ENCODE data around the gene IGSF9B.

The IGSF9B gene

DNA sequence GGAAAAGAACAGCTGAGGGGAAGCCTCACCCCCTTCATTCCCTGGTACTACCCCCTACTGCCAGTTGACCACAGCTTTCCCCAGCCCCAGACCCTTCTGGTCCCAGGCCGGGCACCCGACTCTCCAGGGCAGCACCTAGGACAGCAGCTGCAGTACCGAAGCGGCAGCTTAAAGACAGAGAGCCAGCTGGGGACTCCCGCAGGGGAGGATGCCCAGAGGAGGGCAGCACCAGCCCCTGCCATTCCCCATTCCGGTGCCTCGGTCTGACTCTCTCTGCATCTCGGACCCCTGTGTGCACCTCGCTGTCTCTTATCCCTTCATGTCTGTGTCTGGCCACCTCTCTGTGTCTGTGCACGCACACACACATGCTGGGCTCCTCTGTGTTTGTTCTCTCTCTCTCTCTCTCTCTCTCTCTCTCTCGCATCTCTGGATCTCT lies 9.4 kb downstream of the IGSF9B start:
- Histone ChIP-seq H3K9ac (ENCODE audit: low read length) (no peak overlapping the region), H3K4me2 (ENCODE audit: low read length) (no peak overlapping the region), H3K9me3 (ENCODE audit: insufficient read depth, low read length) (no peaks in the 10 kb centered on the region), H3K79me2 (ENCODE audit: low read length) (no peaks in the 10 kb centered on the region), H3K27me3 (ENCODE audit: low read depth, low read length) (peaks cover 14% of the 10 kb centered on the region; the same call in 1 of the 2 replicates), H3K36me3 (replicated peaks; ENCODE audit: low read depth, low read length) (no peaks in the 10 kb centered on the region), H3K4me1 (ENCODE audit: low read length) (no peaks in the 10 kb centered on the region; the same call in 1 of the 2 replicates), H2AFZ (ENCODE audit: low read depth, low read length) (no peak overlapping the region), H3K4me3 (ENCODE audit: low read length) (peak overlapping the region; percentile 37; the same call in 1 of the 2 replicates), H4K20me1 (ENCODE audit: insufficient read depth, low read length) (no peaks in the 10 kb centered on the region), H3K27ac (ENCODE audit: low read length) (no peak overlapping the region)
- TF ChIP-seq, protein P1, sequence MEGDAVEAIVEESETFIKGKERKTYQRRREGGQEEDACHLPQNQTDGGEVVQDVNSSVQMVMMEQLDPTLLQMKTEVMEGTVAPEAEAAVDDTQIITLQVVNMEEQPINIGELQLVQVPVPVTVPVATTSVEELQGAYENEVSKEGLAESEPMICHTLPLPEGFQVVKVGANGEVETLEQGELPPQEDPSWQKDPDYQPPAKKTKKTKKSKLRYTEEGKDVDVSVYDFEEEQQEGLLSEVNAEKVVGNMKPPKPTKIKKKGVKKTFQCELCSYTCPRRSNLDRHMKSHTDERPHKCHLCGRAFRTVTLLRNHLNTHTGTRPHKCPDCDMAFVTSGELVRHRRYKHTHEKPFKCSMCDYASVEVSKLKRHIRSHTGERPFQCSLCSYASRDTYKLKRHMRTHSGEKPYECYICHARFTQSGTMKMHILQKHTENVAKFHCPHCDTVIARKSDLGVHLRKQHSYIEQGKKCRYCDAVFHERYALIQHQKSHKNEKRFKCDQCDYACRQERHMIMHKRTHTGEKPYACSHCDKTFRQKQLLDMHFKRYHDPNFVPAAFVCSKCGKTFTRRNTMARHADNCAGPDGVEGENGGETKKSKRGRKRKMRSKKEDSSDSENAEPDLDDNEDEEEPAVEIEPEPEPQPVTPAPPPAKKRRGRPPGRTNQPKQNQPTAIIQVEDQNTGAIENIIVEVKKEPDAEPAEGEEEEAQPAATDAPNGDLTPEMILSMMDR (IDR thresholded peaks at IDR 0.05; ENCODE audit: low read depth, low read length) = peak; percentile 39
- no peak for TF ChIP-seq EZH2phosphoT487 (IDR thresholded peaks at IDR 0.05; ENCODE audit: low read depth)

DNA sequence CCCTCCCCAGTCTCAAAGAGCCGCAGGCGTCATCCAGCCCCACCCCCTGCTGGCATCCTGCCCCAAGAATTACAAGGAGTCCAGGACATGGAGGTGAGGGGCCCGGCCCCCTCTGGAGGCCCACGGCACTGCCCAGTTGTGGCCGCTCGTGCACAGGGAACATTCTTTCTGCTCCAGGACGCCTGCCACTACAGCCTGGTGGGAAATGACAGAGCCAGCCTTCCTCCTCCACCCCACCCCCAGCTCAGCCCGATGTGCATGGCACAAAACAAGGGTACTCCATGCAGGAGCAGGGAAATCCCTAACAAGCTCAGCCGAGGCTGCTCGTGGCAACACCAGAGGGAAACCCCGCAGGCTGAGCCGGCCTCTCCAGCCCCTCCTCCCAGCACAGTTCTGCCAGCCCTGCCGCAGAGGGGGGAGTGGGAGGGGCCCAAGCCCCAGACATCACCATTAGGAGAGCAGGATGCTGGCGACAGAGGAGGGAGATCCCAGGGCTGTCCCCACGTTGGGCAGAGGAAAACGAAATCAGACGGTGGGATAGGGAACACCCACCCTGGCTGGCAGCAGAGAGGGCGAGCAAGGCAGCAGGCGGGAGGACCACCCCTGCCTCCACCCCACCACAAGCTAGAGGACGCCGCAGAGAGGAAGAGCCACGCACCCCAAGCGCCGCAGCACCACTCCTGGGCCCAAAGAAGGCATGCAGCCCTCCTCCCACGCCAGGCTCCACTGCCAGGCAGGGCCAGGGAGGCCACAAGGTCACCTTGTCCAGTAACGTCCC lies 10.0 kb downstream of the IGSF9B start:
- Histone ChIP-seq H3K27ac (ENCODE audit: low read length) (no peak overlapping the region), H3K4me2 (ENCODE audit: low read length) (no peak overlapping the region), H3K79me2 (ENCODE audit: low read length) (no peaks in the 10 kb centered on the region), H3K9me3 (ENCODE audit: insufficient read depth, low read length) (no peaks in the 10 kb centered on the region), H3K27me3 (ENCODE audit: low read depth, low read length) (peaks cover 14% of the 10 kb centered on the region; the same call in 1 of the 2 replicates), H3K36me3 (replicated peaks; ENCODE audit: low read depth, low read length) (no peaks in the 10 kb centered on the region), H3K9ac (ENCODE audit: low read length) (no peak overlapping the region), H3K4me3 (ENCODE audit: low read length) (no peak overlapping the region), H2AFZ (ENCODE audit: low read depth, low read length) (no peak overlapping the region), H3K4me1 (ENCODE audit: low read length) (no peaks in the 10 kb centered on the region; the same call in 1 of the 2 replicates), H4K20me1 (ENCODE audit: insufficient read depth, low read length) (no peaks in the 10 kb centered on the region)
- no peak for TF ChIP-seq EZH2phosphoT487 (IDR thresholded peaks at IDR 0.05; ENCODE audit: low read depth)
- TF ChIP-seq, protein P1 (IDR thresholded peaks at IDR 0.05; ENCODE audit: low read depth, low read length) = no peak

DNA sequence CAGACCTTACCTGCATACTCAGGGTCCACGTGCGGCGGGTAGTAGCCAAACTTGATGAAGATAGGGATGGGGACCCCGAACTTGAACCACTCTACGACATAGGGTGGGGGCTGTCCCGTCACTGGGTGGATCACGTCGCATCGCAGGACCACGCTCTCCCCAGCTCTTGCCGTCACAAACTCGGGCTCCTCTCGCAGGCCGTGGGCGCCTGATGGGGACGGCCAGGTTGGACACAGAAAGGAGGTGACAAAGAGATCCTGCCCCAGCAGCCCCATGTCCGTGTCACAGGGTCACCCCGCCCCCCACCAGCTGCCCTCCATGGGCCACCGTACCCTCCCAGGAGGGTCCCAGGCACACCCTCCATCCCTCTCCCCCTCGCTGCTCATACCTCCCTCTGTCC lies 10.7 kb downstream of the IGSF9B start:
- H3K27ac ChIP-seq (ENCODE audit: low read length) = no peak overlapping the region
- H3K79me2 ChIP-seq (ENCODE audit: low read length) = no peaks in the 10 kb centered on the region
- no peaks in the 10 kb centered on the region for H3K36me3 ChIP-seq (replicated peaks; ENCODE audit: low read depth, low read length)
- no peak overlapping the region for H3K4me2 ChIP-seq (ENCODE audit: low read length)
- TF ChIP-seq, protein P1 (IDR thresholded peaks at IDR 0.05; ENCODE audit: low read depth, low read length) = no peak
- no peaks in the 10 kb centered on the region for H3K9me3 ChIP-seq (ENCODE audit: insufficient read depth, low read length)
- no peaks in the 10 kb centered on the region; the same call in 1 of the 2 replicates for H3K4me1 ChIP-seq (ENCODE audit: low read length)
- no peak overlapping the region for H2AFZ ChIP-seq (ENCODE audit: low read depth, low read length)
- peaks cover 14% of the 10 kb centered on the region; the same call in 1 of the 2 replicates for H3K27me3 ChIP-seq (ENCODE audit: low read depth, low read length)
- no peak overlapping the region for H3K4me3 ChIP-seq (ENCODE audit: low read length)
- H3K9ac ChIP-seq (ENCODE audit: low read length) = no peak overlapping the region
- H4K20me1 ChIP-seq (ENCODE audit: insufficient read depth, low read length) = no peaks in the 10 kb centered on the region

DNA sequence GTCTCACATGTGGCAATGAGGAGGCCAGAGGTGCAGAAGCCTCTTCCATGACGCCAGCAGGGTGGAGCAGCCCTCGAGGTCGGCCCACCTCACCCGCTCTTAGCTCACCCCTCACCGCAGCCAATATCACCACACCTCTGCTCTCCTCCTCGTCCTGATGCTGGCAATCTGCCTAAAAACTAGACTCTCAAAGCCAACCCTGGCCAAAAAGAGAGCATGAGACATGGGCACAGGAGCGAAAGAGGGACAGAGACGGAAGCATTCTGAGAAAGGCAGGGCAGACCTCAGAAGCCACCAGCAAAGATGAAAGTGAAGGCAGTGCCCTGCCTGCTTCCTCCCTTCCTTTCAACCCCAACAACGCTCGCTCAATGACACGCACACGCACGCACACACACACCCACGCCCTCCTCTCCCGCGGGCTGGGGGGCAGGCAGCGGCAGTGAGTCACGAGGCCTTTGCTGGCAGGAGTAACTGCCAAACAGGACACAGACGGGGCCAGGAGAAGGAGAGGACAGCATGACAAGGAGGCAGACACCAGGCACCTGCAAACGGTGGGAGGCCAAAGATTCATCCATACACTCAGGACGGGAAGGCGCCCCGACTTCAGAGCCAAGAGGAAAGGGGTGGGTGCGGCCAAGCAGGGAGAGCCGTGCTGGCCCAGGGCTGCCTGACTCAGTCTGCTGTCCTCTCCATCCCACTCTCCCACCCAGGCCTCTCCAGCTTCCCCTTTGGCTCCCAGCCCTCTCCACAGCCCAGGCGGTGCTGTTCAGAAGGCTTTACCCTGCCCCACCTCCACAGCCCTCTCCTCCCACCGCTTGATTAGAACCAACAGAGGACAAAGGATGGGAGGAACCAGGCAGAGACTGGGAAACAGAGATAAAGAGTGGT lies 11.4 kb downstream of the IGSF9B start:
- Histone ChIP-seq H3K9ac (ENCODE audit: low read length) (no peak overlapping the region), H4K20me1 (ENCODE audit: insufficient read depth, low read length) (no peaks in the 10 kb centered on the region), H2AFZ (ENCODE audit: low read depth, low read length) (no peak overlapping the region), H3K4me3 (ENCODE audit: low read length) (no peak overlapping the region), H3K4me2 (ENCODE audit: low read length) (no peak overlapping the region), H3K79me2 (ENCODE audit: low read length) (no peaks in the 10 kb centered on the region), H3K36me3 (replicated peaks; ENCODE audit: low read depth, low read length) (no peaks in the 10 kb centered on the region), H3K4me1 (ENCODE audit: low read length) (no peaks in the 10 kb centered on the region; the same call in 1 of the 2 replicates), H3K27me3 (ENCODE audit: low read depth, low read length) (peaks cover 14% of the 10 kb centered on the region; the same call in 1 of the 2 replicates), H3K27ac (ENCODE audit: low read length) (no peak overlapping the region), H3K9me3 (ENCODE audit: insufficient read depth, low read length) (no peaks in the 10 kb centered on the region)
- TF ChIP-seq, protein P1 (IDR thresholded peaks at IDR 0.05; ENCODE audit: low read depth, low read length) = no peak
- no peak for TF ChIP-seq EZH2phosphoT487 (IDR thresholded peaks at IDR 0.05; ENCODE audit: low read depth)

Measured in OCI-LY3 (cell line).